Kidney (tissue), 14 donors: ENCODE data around the gene CCDC136. TPM values are rescaled to one million over a fixed set of nuclear protein-coding genes. Genes with fewer than 3 reads are reported as not detected.
A peak's percentile ranks its signal among the peaks of the same experiment; 100 is the strongest.

Experiments used
- DNase-seq, 5 donors: peaks; one replicate each; pipeline ENCODE4 v3.0.0-alpha.2; 2013 to 2020
- FAIRE-seq: peaks from 2 replicates; lab custom pipeline; 2012; peaks lifted over from hg19 to GRCh38; lab: Jason Lieb, UNC
- H3K27ac ChIP-seq, 2 donors: one replicate each; pipeline ENCODE4 v1.7.0; 2013; ENCODE audit warnings: low read depth in 2 of 2, low read length in 2 of 2, inconsistent platforms in 1 of 2
- H3K27me3 ChIP-seq: one replicate; pipeline ENCODE4 v1.7.1; 2013; ENCODE audit warnings: low read length, inconsistent platforms; ENCODE audit not compliant: control insufficient read depth, insufficient read depth
- H3K36me3 ChIP-seq, 3 donors: one replicate each; pipeline versions ENCODE4 v1.7.0 to v1.7.1; 2013; ENCODE audit warnings: low read length in 3 of 3, control low read depth in 1 of 3, inconsistent platforms in 1 of 3; ENCODE audit not compliant: insufficient read depth in 3 of 3, control insufficient read depth in 2 of 3
- H3K4me1 ChIP-seq, 3 donors: one replicate each; pipeline versions ENCODE4 v1.7.0 to v1.7.1; 2013; ENCODE audit warnings: low read length in 3 of 3, inconsistent platforms in 1 of 3, low read depth in 1 of 3; ENCODE audit not compliant: control insufficient read depth in 2 of 3, insufficient read depth in 2 of 3
- H3K4me3 ChIP-seq, 3 donors: one replicate each; pipeline versions ENCODE4 v1.7.0 to v1.8.1; 2013; ENCODE audit warnings: low read length in 3 of 3, control low read depth in 1 of 3, inconsistent platforms in 1 of 3
- H3K9ac ChIP-seq, 3 donors: one replicate each; pipeline versions ENCODE4 v1.7.0 to v1.7.1; 2013; ENCODE audit warnings: low read length in 3 of 3, control low read depth in 1 of 3, inconsistent platforms in 1 of 3
- H3K9me3 ChIP-seq, 3 donors: one replicate each; pipeline versions ENCODE4 v1.7.0 to v1.7.1; 2013; ENCODE audit warnings: low read length in 3 of 3, control low read depth in 1 of 3, inconsistent platforms in 1 of 3; ENCODE audit not compliant: control insufficient read depth in 2 of 3, insufficient read depth in 1 of 3
- intact Hi-C: fragments of 100-400 bp; cut with DNase I; formaldehyde crosslinking; loops from one replicate; pipeline ENCODE4 v1.11.1; 2022
- polyA plus RNA-seq: library from polyadenylated mRNA; stranded (reverse); fragments of 350-450 nt; fragmentation: Illumina TruSeq; extraction: RNeasy Lipid Tissue Mini Kit (QIAGEN cat#74804); gene quantifications from one replicate; pipeline ENCODE4 v1.2.3, GENCODE V29; 2014; ENCODE audit warnings: low read depth, low replicate concordance; ENCODE audit not compliant: insufficient read depth
- total RNA-seq: library from RNA; stranded (reverse); fragmentation: NEBNext Ultra II Directional; extraction: Animal tissue kit (Norgen Biotek cat#: 25700); gene quantifications from one replicate; pipeline ENCODE4 v1.2.1, GENCODE V29; 2021
- TF ChIP-seq, protein P1 (sequence below): IDR thresholded peaks from 3 replicates; pipeline ENCODE4 v1.5.1; 2012; ENCODE audit warnings: mild to moderate bottlenecking, moderate library complexity, borderline replicate concordance; ENCODE audit not compliant: insufficient read depth; ENCODE audit errors: extremely low read depth
- donor health status: control.
- donor health status: control.
- donor health status: control.
- donor health status: control.
- donor health status: control.
- donor health status: DM: yes; HTN: yes; CAD: no.
- donor health status: Normal renal cell carcinoma (clear cell type).

Gene CCDC136
- total and polyA plus RNA-seq, 2 donors from 2014 or later = 1.4 to 4.2 TPM

DNA sequence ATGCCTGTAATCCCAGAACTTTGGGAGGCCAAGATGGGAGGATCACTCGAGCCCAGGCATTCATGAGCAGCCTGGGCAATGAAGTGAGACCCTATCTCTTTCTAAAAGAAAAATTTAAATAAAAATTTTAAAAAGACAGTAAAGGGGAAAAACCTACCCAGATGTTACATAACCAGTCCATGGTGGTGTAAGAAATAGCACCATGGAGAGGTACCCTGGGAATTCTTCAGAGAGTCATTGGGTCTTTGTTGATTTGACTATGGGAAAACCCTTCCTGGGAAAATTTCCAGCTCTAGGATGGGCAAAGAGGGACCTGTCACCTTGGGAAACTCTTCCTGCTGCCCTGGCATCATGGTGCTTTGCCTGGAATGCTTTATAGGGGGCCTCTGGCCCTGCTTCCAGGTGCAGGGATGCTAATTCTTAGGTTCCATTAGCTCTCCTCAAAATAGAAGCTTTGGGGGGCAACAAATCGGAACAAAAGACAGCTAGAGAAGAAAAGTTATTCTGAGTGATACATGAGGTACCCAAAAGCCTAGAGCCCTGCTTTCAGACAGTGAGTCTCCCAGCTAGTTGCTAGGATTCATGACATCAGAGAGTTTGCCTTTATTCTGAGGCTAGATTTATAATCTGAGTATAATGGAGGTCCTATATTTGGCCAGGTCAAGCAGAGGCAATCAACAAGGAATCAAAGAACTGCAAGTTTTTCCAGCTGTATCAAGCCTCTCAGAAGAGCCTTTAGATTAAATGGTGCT lies 10.1 kb downstream of the CCDC136 start:
- FAIRE-seq (no peak), DNase-seq (no peak)
- no peaks in the 10 kb centered on the region for H3K27me3 ChIP-seq
- H3K27ac ChIP-seq = no peak overlapping the region
- TF ChIP-seq, protein P1, sequence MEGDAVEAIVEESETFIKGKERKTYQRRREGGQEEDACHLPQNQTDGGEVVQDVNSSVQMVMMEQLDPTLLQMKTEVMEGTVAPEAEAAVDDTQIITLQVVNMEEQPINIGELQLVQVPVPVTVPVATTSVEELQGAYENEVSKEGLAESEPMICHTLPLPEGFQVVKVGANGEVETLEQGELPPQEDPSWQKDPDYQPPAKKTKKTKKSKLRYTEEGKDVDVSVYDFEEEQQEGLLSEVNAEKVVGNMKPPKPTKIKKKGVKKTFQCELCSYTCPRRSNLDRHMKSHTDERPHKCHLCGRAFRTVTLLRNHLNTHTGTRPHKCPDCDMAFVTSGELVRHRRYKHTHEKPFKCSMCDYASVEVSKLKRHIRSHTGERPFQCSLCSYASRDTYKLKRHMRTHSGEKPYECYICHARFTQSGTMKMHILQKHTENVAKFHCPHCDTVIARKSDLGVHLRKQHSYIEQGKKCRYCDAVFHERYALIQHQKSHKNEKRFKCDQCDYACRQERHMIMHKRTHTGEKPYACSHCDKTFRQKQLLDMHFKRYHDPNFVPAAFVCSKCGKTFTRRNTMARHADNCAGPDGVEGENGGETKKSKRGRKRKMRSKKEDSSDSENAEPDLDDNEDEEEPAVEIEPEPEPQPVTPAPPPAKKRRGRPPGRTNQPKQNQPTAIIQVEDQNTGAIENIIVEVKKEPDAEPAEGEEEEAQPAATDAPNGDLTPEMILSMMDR = no peak
- H3K9me3 ChIP-seq = no peaks in the 10 kb centered on the region
- H3K9ac ChIP-seq = no peak overlapping the region
- intact Hi-C loops = no loop called here
- H3K4me3 ChIP-seq = no peak overlapping the region
- no peaks in the 10 kb centered on the region for H3K4me1 ChIP-seq
- H3K36me3 ChIP-seq = no peaks in the 10 kb centered on the region

DNA sequence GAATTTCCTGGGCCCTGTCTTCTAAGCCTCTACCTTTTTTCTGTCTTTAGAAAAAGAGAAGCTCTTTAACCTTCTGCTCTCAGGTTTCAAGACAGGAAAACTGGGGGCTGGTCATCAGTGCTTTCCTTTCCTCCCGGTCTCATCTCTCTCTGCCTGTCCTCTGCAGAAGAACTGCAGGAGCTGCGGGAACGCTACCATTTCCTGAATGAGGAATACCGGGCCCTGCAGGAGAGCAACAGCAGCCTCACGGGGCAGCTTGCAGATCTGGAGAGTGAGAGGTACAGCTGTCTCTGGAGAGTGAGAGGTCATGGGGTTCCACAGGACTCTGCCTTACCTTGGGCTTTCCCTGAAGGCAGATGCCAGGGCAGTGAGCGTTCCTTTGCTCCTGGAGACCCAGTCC lies 12.7 kb downstream of the CCDC136 start:
- Histone ChIP-seq H3K4me1 (no peaks in the 10 kb centered on the region), H3K4me3 (no peak overlapping the region), H3K9ac (no peak overlapping the region), H3K27me3 (no peaks in the 10 kb centered on the region), H3K9me3 (no peaks in the 10 kb centered on the region), H3K36me3 (no peaks in the 10 kb centered on the region), H3K27ac (no peak overlapping the region)
- no peak for FAIRE-seq
- TF ChIP-seq, protein P1 = no peak
- intact Hi-C loops = no loop called here
- peak in 2 of 5 donors; percentile 28 to 30 for DNase-seq

DNA sequence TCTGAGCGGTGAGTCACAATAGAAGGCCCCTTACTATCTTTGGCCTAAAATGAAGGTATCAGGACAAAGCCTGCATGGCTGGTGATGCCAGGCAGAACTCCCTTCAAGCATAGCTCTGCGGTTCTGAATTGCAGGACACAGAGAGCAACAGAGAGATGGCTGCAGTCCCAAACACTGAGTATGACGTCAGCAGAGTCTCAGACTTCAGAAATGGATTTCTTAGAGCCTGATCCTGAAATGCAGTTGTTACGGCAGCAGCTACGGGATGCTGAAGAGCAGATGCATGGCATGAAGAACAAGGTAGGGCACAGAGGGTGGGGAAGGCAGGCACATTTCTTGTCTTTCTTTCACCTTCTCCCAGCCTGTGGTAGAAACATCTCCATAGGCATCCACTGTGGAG lies 13.5 kb downstream of the CCDC136 start:
- Histone ChIP-seq H3K9me3 (no peaks in the 10 kb centered on the region), H3K27ac (no peak overlapping the region), H3K36me3 (no peaks in the 10 kb centered on the region), H3K4me1 (no peaks in the 10 kb centered on the region), H3K27me3 (no peaks in the 10 kb centered on the region), H3K9ac (no peak overlapping the region), H3K4me3 (no peak overlapping the region)
- TF ChIP-seq, protein P1 = no peak
- DNase-seq = no peak
- intact Hi-C loops = no loop called here
- no peak for FAIRE-seq

DNA sequence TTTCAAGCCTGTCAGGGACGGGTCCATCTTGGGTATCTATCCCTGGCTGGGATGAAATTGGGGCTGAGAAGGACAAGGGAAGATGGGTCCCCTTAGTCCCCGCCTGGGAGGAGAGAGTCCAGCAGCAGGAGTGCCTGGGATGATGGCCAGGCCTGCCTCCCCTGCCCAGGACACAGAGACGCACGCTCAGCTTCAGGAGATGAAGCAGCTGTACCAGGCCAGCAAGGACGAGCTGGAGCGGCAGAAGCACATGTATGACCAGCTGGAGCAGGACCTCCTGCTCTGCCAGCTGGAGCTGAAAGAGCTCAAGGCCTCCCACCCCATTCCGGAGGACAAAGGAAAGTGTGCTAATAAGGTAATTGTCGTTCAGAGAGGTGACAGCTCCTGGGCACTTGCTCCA lies 15.4 kb downstream of the CCDC136 start:
- no peak overlapping the region for H3K4me3 ChIP-seq
- TF ChIP-seq, protein P1 = no peak
- no peak overlapping the region for H3K27ac ChIP-seq
- H3K9ac ChIP-seq = no peak overlapping the region
- intact Hi-C loops = no loop called here
- DNase-seq (no peak), FAIRE-seq (no peak)
- no peaks in the 10 kb centered on the region for H3K4me1 ChIP-seq
- no peaks in the 10 kb centered on the region for H3K27me3 ChIP-seq
- no peaks in the 10 kb centered on the region for H3K36me3 ChIP-seq
- no peaks in the 10 kb centered on the region for H3K9me3 ChIP-seq
